ENCODE results near the gene HIRIP3. TPM values are rescaled to one million over a fixed set of nuclear protein-coding genes. Genes with fewer than 3 reads are reported as not detected.

HIRIP3 gene
- total and polyA plus RNA-seq, 2 of the 13 experiments (the other 11 are each of a cell fraction or from before 2014, with no cell fraction given), result 12.6 to 17.2 TPM

DNA sequence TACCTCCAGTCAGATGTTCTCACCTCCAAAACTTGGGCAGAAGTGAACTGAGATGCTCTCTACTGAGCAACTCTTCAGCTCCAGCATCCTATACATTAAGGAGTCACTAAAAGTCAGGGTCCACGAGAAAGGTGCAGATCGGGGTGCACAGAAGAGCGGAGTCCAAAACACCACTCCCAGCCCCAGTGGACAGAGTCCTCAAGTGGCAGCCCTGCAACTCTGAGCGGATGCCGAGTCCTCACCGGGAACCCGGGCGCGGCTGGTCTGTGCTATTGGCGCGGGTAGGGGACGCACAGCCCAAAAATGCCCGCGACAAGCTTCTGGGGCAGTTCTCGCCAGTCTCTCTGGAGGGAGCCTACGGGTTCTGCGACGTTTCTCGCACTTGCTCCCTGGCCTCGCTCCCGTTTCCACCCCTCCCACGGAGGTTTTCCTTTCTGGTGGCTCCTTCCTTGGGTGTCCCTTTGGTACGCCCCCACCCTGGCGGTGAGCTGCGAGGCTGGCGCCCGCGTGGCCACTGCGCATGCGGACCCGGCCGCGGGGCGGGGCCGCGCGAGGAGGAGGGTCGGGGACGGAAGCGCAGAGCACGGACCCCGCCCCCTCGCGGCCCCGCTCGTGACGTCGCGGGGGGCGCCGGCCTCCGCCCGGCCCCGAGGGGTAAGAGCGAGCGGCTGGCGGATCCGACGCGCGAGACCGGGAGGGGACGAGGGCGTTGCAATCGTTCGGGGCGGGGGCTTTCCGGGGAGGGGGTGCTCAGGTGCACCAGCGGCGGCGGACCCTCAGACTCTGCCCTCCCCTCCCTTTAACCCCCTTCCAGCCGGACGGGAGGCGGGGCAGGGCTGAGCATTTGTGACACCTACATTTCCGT is 33.7 kb downstream of the HIRIP3 start, which contains the start of gene TMEM219 (continued):
- no peak for TF ChIP-seq CC2D1A (CRISPR knock-in tag; IDR thresholded peaks at IDR 0.05)
- peak; percentile 88; the same call in 2 of the 3 replicates for TF ChIP-seq MXI1 (IDR thresholded peaks at IDR 0.05; ENCODE audit: borderline replicate concordance, low read depth, low read length)
- TF ChIP-seq, protein P1, sequence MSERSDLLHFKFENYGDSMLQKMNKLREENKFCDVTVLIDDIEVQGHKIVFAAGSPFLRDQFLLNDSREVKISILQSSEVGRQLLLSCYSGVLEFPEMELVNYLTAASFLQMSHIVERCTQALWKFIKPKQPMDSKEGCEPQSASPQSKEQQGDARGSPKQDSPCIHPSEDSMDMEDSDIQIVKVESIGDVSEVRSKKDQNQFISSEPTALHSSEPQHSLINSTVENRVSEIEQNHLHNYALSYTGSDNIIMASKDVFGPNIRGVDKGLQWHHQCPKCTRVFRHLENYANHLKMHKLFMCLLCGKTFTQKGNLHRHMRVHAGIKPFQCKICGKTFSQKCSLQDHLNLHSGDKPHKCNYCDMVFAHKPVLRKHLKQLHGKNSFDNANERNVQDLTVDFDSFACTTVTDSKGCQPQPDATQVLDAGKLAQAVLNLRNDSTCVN (CRISPR knock-in tag; IDR thresholded peaks at IDR 0.05; ENCODE audit: borderline replicate concordance), result peak; percentile 74
- 0 out of 2 replicates have a peak, but pooled peaks have one; percentile 62 for TF ChIP-seq ZNF547 (CRISPR knock-in tag; IDR thresholded peaks at IDR 0.05)
- peak; percentile 84; the same call in 1 of the 2 replicates for TF ChIP-seq NCOA1 (CRISPR knock-in tag; IDR thresholded peaks at IDR 0.05)
- TF ChIP-seq ADNP (CRISPR knock-in tag; IDR thresholded peaks at IDR 0.05), result no peak
- TF ChIP-seq, protein P2, sequence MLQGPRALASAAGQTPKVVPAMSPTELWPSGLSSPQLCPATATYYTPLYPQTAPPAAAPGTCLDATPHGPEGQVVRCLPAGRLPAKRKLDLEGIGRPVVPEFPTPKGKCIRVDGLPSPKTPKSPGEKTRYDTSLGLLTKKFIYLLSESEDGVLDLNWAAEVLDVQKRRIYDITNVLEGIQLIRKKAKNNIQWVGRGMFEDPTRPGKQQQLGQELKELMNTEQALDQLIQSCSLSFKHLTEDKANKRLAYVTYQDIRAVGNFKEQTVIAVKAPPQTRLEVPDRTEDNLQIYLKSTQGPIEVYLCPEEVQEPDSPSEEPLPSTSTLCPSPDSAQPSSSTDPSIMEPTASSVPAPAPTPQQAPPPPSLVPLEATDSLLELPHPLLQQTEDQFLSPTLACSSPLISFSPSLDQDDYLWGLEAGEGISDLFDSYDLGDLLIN (CRISPR knock-in tag; IDR thresholded peaks at IDR 0.05; ENCODE audit: borderline replicate concordance), result 0 out of 2 replicates have a peak, but pooled peaks have one; percentile 69
- TF ChIP-seq SRSF4 (IDR thresholded peaks at IDR 0.05; ENCODE audit: low read depth, low read length, poor library complexity, severe bottlenecking), result no peak
- TF ChIP-seq TBP (CRISPR knock-in tag; IDR thresholded peaks at IDR 0.05), result no peak
- TF ChIP-seq ZC3H4 (CRISPR knock-in tag; IDR thresholded peaks at IDR 0.05; ENCODE audit: borderline replicate concordance), result no peak
- TF ChIP-seq STAG1 (CRISPR knock-in tag; IDR thresholded peaks at IDR 0.05), result peak; percentile 31
- TF ChIP-seq, protein P3, sequence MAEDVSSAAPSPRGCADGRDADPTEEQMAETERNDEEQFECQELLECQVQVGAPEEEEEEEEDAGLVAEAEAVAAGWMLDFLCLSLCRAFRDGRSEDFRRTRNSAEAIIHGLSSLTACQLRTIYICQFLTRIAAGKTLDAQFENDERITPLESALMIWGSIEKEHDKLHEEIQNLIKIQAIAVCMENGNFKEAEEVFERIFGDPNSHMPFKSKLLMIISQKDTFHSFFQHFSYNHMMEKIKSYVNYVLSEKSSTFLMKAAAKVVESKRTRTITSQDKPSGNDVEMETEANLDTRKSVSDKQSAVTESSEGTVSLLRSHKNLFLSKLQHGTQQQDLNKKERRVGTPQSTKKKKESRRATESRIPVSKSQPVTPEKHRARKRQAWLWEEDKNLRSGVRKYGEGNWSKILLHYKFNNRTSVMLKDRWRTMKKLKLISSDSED (CRISPR knock-in tag; IDR thresholded peaks at IDR 0.05), result no peak
- TF ChIP-seq ZNF589 (CRISPR knock-in tag; conservative IDR thresholded peaks at IDR 0.05), result peak; percentile 77; the same call in 1 of the 2 replicates
- peak; percentile 76 for TF ChIP-seq ZNF749 (CRISPR knock-in tag; IDR thresholded peaks at IDR 0.05; ENCODE audit: borderline replicate concordance)
- TF ChIP-seq, protein P4, sequence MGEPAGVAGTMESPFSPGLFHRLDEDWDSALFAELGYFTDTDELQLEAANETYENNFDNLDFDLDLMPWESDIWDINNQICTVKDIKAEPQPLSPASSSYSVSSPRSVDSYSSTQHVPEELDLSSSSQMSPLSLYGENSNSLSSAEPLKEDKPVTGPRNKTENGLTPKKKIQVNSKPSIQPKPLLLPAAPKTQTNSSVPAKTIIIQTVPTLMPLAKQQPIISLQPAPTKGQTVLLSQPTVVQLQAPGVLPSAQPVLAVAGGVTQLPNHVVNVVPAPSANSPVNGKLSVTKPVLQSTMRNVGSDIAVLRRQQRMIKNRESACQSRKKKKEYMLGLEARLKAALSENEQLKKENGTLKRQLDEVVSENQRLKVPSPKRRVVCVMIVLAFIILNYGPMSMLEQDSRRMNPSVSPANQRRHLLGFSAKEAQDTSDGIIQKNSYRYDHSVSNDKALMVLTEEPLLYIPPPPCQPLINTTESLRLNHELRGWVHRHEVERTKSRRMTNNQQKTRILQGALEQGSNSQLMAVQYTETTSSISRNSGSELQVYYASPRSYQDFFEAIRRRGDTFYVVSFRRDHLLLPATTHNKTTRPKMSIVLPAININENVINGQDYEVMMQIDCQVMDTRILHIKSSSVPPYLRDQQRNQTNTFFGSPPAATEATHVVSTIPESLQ (CRISPR knock-in tag; conservative IDR thresholded peaks at IDR 0.05), result no peak; the same call in 1 of the 2 replicates
- no peak for TF ChIP-seq MEIS2 (CRISPR knock-in tag; IDR thresholded peaks at IDR 0.05)
- peak; percentile 58 for TF ChIP-seq SAP130 (CRISPR knock-in tag; IDR thresholded peaks at IDR 0.05; ENCODE audit: low read depth)
- TF ChIP-seq AGO1 (IDR thresholded peaks at IDR 0.05; ENCODE audit: low read depth, low read length, poor library complexity, severe bottlenecking), result peak; percentile 45
- no peak for TF ChIP-seq SRF (IDR thresholded peaks at IDR 0.05; ENCODE audit: low read depth, low read length)
- TF ChIP-seq YY1 (IDR thresholded peaks at IDR 0.05; ENCODE audit: insufficient read depth, insufficient replicate concordance, low read depth, low read length), result peak; percentile 42
- TF ChIP-seq RARA (CRISPR knock-in tag; IDR thresholded peaks at IDR 0.05), result peak; percentile 27; the same call in 1 of the 2 replicates
- no peak for TF ChIP-seq ZNF562 (CRISPR knock-in tag; IDR thresholded peaks at IDR 0.05; ENCODE audit: borderline replicate concordance)
- peak; percentile 90 for TF ChIP-seq CBX1 (IDR thresholded peaks at IDR 0.05; ENCODE audit: low read depth)
- TF ChIP-seq HMG20A (CRISPR knock-in tag; IDR thresholded peaks at IDR 0.05; ENCODE audit: borderline replicate concordance), result no peak
- no peak for TF ChIP-seq ZNF260 (CRISPR knock-in tag; IDR thresholded peaks at IDR 0.05; ENCODE audit: borderline replicate concordance, low read depth)

Data from HepG2 (cell line).